Stimulated activated CD4-positive, alpha-beta T cell treated with anti-CD3 and anti-CD28 coated beads, Interleukin-1b, Interleukin-23, amount 100 ng/mL, for 4 hours (primary cell): ENCODE measurements around the gene SEMA3B.
"Not testable (repeated sequence)": the region's sequence is repeated elsewhere in the genome, so short reads cannot be mapped to it uniquely, and the experiment has no call there.

Experiments used
- DNase-seq, 2 donors: peaks; one replicate each; pipeline ENCODE4 v3.0.0-alpha.2; 2020; ENCODE audit warnings: low read depth in 2 of 2

SEMA3B gene

DNA sequence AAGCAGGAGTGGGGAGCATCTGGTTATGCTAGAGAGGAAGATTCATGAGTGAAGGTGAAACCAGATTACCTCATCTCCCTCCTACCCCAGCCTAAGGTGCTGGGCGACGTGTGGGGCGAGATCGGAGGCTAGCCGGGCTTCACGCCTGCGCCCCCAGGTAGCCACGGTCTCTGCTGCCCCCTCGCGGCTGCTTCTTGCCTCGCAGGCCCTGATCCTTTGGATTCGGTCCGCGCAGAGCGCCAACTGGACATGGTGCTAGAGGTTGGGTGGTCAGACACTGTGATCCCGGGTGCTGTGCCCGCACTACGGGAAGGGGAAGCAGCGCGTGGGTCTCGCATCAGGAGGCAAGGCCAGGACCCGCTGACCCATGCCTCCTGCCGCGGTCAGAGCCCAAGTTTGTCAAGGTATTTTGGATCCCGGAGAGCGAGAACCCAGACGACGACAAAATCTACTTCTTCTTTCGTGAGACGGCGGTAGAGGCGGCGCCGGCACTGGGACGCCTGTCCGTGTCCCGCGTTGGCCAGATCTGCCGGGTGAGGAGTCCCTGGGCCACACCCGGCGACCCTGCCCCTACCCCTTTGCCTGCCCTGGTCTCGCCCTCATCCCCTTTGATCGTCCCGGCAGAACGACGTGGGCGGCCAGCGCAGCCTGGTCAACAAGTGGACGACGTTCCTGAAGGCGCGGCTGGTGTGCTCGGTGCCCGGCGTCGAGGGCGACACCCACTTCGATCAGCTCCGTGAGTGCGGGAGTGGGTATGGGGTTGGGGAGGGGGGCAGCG, 4.2 kb downstream of the SEMA3B start:
- peak; percentile 89 to 90 for DNase-seq

DNA sequence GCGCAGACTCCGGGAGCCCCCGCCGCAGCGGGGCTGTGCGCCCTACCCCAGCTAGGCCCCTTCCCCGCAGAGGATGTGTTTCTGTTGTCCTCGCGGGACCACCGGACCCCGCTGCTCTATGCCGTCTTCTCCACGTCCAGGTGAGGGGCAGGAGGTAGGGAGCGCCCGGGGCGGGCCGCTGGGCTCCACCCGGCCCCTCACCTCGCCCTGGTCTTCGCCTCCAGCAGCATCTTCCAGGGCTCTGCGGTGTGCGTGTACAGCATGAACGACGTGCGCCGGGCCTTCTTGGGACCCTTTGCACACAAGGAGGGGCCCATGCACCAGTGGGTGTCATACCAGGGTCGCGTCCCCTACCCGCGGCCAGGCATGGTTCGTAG, 4.7 kb downstream of the SEMA3B start:
- DNase-seq, result no peak

DNA sequence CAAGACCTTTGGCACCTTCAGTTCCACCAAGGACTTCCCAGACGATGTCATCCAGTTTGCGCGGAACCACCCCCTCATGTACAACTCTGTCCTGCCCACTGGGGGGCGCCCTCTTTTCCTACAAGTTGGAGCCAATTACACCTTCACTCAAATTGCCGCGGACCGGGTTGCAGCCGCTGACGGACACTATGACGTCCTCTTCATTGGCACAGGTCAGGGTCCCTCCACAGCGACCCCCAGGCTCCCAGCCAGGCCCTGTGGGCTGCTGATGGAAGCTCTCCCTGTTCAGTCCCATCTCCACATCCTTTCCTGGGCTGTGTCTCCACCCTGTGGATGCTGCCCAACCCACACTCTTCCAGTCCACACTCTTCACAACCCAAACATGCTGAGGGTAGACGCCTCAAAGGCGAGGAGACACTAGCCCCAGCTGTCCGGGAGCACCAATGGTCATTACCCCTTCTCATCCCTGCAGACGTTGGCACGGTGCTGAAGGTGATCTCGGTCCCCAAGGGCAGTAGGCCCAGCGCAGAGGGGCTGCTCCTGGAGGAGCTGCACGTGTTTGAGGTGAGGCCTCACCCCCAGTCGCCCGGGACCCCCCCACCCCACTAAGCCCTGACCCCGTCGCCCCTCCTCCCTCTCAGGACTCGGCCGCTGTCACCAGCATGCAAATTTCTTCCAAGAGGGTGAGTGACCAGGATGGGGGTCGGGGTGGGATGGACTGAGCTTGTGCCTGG, 5.6 kb downstream of the SEMA3B start:
- DNase-seq, result peak; percentile 43 to 68

DNA sequence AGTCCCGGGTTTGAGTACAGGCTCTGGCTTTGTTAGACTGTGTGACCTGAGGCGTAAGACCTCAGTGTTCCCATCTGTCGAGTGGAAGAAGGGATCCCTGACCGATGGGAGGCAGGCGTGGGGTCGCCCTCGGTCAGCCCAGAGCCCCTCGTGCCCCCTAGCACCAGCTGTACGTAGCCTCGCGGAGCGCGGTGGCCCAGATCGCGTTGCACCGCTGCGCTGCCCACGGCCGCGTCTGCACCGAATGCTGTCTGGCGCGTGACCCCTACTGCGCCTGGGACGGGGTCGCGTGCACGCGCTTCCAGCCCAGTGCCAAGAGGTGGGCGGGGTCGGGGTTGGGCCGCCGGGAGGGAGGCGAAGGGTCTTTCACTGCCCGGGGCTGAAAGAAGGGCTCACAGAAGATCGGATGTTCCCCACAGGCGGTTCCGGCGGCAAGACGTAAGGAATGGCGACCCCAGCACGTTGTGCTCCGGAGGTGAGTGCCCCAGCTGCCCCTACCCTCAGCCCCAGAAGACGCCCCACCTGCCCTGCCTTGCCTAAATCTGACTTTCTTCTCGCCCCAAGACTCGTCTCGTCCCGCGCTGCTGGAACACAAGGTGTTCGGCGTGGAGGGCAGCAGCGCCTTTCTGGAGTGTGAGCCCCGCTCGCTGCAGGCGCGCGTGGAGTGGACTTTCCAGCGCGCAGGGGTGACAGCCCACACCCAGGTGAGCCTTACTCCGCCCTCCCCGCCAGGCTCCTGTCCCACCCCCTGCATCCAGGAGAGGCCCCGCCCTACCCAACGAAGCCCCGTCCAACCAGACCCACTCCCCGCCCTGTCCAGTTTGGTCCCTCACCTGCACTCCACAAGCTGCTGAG, 6.4 kb downstream of the SEMA3B start:
- DNase-seq, result no peak

DNA sequence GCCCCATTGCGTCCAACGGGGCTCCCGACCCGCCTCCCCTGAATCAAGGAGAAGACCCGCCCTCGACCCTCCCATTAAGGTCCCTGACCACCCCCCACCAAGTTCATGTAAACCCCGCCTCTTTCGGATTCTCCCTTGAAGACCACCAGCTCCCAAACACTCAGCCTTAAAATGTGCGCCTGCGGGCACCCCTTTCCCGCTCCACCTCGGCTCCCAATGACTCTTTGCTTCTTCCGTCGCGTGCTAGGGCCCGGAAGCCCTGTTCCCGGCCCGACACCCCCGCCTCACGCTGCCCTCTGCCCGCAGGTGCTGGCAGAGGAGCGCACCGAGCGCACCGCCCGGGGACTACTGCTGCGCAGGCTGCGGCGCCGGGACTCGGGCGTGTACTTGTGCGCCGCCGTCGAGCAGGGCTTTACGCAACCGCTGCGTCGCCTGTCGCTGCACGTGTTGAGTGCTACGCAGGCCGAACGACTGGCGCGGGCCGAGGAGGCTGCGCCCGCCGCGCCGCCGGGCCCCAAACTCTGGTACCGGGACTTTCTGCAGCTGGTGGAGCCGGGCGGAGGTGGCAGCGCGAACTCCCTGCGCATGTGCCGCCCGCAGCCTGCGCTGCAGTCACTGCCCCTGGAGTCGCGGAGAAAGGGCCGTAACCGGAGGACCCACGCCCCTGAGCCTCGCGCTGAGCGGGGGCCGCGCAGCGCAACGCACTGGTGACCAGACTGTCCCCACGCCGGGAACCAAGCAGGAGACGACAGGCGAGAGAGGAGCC, 7.2 kb downstream of the SEMA3B start:
- DNase-seq, result no peak

DNA sequence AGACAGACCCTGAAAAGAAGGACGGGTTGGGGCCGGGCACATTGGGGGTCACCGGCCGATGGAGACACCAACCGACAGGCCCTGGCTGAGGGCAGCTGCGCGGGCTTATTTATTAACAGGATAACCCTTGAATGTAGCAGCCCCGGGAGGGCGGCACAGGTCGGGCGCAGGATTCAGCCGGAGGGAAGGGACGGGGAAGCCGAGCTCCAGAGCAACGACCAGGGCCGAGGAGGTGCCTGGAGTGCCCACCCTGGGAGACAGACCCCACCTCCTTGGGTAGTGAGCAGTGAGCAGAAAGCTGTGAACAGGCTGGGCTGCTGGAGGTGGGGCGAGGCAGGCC, 7.8 kb downstream of the SEMA3B start:
- DNase-seq, result no peak

DNA sequence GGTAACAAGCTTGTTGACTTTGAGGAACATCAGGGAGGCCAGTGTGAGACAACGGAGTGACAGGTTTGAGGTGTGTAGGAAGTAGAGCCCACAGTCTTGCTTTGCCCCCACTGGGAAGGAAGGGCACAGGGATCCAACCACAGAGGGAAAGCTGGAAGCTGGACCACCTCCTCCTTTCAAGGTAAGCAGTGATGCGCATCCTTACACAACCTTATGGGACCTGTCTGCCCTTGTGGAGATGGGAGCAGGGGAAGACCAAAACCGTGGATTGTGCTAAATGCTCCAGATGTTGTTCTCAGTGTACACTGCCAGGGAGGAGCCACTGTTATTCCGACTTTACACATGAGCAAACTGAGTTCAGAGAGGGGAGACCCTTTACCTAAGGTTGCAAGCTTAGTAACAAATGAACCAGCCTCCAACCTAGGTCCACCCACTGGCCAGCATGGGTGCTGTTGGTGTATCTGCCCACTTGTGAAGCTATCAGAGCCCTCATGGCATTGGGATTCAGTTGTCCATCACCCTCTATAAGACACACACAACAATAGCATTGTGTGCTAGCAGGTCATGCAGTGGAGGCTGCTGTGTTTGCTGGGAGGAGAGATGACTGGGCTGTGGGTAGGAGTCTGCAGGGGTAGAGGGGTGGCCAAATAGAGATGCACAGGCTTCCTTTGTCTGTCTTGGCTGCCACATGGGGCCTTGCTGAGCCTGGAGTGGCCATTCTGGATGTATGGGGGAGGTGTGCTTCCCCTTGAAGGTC, 9.4 kb downstream of the SEMA3B start:
- no peak for DNase-seq

DNA sequence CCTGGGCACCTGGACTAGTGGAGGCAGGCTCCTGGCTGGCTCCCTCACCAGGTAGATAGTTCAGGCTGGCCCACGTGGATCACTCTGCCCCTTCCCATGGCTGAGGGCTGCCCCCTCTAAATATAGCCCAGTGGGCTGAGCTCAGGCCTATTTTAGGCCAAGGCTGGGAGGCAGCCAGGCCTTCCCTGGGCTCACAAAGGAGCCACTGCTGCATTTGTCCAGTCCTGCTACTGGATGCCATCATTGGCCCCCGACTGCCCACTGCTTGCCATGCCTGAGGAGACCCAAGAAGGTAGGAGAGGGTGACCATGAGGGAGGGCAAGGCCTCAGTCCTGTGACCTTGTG, 9.9 kb downstream of the SEMA3B start, which contains the start of gene LSMEM2:
Gene LSMEM2 (plus strand): TSS at position 208 of the 345 bp plus-strand sequence. CDS start 27 bp downstream, at position 235.
- DNase-seq, result no peak

DNA sequence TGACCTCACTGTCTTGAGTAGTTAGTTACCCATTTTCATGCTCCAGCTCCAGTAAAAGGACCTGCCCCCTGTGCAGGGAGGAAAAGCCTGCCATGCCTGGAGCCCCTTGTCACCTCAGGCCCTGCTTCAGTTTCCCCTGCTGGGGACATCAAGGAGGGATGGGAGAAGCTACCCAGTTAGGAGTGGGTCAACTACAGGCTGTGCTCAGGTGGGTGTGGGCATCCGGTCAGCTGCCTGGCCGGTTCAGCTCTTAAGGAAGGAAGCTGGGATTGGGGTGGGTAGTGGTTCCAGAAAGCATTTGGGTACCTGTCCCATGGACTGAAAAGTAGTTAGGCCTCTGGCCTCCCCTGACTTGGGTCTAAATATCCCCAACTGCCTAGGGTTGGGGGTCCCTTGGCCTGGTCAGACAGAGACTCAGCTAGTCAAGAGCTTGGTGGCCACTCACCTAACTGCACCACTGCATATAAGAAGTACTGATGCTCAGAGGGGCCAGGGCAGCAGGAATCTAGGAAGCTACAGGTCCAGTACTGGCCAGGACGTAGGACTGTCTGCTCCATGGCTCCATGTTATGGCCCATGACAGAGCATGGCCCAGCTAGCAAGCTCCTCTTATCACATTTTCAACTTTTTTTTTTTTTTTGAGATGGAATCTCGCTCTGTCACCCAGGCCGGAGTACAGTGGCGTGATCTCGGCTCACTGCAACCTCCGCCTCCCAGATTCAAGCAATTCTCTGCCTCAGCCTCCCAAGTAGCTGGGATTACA, 10.5 kb downstream of the SEMA3B start:
- no peak for DNase-seq

DNA sequence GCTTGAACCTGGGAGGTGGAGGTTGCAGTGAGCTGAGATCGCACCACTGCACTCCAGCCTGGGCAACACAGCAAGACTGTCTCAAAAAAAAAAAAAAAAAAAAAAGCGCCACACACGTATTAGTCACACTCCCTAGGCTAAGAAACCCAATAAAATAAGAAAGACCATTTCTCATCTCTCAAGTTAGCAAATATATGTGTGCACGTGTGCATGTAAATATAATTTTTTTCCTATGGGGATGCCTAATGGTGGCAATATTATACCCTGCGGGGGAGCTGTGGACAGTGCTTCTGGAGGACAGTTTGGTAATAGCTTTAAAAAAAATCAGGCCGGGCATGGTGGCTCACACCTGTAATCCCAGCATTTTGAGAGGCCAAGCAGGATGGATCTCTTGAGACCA, 15.2 kb downstream of the SEMA3B start:
- not testable (repeated sequence) for DNase-seq

DNA sequence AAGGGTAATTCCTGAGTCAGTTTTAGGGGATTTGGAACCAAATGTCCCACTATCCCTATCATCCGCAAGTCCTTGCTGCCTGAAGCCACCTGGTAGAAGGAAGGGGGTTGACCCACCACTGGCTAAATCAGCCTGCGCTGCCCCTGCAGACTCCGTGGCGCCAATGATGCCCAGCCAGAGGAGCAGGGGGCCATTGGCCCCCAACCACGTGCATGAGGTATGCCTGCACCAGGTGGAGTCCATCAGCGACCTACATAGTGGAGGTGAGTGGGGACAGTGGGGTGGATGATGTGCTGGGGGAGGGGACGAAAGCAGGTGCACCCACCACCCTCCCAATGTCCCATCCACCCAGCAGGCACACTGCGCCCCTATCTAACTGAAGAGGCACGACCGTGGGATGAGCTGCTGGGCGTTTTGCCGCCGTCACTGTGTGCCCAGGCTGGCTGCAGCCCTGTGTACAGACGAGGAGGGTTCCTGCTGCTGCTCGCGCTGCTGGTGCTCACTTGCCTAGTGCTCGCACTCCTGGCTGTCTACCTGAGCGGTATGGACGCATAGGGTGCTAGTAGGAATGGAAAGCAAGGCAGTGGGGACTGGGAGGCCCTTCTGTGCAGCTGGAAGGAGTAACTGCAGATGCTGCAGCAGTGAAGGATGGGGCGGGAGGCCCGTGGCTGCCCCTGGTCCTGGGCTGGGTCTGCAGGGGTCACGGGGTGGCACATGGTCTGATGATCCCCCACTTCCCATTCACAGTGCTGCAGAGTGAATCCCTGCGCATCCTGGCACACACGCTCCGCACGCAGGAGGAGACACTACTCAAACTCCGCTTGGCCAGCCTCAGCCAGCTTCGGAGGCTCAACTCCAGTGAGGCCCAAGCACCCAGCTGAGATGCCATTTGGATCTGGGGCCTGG, 17.6 kb downstream of the SEMA3B start:
- no peak for DNase-seq

DNA sequence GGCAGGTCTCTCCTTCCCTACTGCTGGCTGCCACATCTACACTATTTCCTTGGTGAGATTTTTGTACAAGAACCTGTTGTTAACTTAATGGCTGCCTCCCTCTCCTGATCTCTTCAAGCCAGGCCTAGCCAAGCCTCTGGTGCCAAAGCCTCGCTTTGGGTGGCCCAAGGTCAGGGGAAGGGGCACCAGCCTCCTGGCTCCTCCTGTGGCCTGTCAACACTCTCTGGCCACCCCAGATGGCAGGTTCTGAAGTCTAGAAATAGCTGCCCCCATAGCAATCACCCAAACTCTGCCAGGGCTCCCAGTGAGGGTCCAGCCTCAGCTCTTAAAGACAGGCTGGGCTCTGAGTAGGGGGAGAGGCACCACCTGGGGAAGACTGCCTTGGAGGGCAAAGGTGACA, 18.3 kb downstream of the SEMA3B start:
- DNase-seq, result no peak

DNA sequence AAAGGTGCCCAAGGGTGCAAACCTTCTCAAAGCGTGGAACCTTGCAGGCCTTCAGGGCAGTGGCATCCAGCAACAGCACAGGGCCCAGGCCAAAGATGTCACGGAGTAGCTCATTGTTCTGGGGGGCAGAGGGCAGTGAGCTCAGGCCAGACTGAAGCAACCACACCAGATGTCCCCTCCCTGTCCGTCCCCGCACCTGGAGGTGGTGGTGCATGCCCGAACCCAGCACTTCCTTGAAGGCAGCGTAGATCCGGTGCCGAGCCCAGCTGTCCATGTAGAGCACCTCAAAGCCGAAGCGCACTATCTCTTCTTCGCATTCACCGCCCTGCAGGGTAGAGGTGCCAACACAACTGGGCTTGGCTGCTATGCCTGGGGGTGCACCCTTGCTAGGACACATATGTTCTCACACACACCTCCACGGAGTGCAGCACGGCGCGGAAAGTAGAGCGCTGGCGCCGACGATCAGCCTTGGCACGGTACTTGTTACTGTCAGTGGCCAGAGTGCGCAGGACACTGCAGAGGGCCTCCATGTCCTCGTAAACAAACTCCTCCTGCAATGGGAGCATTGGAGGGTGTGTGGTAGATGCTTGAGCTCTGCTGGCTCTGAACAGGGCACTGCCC, 19.6 kb downstream of the SEMA3B start:
- no peak for DNase-seq

DNA sequence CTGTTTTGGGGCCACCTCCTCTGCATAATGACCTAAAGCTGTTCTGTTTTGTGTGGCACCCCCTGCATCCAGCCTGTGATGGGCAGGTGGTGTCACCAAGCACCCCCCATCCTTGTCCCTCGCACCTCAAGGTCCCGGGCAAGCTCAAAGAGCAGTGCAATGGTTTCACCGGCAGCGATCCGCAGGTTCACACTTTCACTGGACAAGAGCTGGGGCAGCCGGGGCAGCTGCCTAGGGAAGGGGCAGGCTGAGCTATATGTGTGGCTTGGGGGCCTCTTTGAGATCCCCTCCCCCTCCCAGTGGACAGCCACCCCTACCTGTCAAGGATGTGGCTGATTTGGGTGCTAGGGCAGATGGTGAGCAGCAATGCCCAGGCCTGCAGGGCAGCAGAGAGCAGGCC, 20.2 kb downstream of the SEMA3B start:
- no peak for DNase-seq

DNA sequence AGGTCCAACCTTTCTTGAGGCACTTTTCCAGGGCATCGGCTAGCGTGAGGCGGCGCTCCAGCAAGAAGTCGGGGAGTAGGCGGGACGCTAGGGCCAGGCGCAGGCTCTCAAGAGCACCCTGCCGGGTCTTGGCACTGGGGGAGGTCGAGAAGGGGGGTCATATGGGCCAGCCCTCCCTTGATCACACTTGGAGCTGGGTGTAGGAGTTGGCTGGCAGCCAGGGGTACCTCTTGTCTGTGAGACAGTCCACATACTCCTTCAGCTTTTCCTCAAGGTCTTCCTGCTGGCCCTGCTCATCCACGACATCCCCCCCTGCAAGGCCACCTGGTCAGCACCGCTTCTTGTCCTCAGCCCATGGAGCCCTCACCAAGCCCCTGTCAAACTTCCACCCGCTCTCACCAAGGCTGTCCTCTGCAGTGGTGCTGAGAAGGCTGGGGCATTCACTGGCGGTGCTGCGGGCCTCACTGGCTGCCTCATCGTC, 21.3 kb downstream of the SEMA3B start:
- DNase-seq, result no peak

DNA sequence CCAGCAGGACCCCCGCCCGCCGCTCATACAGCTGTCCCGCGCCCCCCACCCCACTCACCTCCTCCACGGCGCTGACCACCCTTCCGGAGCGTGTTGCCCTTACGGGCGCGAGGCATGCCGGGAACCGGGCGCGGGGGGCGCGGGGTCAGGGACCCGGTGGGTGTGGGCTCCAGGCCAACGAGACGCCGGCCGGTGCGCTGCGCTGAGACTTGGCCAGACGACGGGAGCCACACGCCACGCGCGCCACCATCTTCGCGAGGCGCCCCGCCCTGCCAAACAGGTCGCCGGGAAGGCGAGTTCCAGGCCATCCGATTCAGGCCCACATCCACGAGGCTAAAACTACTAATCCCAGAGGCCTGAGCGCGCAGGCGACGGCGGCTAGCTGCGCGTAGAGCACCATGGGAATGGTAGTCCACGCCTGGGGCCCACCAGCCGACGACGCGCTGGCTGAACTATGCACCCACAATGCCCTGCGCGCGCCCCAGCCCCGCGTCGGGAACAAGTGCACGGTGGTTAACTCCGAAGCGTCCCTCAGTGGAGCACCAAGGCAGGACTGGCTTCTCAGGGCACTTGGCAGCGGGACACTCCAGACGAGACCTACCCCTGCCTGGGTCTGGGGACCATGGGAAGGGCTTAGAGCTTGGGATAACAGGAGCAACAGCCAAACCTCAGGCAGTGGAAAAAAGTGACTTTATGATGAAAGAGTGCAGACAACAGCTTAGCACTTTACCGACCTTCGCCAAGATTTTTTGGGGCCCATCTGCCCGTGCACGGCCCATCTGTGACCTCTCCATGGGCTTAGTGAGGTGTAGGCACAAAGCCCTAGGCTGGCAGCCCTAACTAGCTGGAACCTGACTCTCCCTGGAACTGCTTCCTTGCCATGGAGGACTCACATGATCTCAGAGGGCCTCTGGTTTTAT, 23.5 kb downstream of the SEMA3B start, which contains the start of gene IFRD2:
Gene IFRD2 (minus strand): TSS at position 271 of the 920 bp plus-strand sequence. CDS start 155 bp downstream, at position 116.
- peak; percentile 88 to 92 for DNase-seq

DNA sequence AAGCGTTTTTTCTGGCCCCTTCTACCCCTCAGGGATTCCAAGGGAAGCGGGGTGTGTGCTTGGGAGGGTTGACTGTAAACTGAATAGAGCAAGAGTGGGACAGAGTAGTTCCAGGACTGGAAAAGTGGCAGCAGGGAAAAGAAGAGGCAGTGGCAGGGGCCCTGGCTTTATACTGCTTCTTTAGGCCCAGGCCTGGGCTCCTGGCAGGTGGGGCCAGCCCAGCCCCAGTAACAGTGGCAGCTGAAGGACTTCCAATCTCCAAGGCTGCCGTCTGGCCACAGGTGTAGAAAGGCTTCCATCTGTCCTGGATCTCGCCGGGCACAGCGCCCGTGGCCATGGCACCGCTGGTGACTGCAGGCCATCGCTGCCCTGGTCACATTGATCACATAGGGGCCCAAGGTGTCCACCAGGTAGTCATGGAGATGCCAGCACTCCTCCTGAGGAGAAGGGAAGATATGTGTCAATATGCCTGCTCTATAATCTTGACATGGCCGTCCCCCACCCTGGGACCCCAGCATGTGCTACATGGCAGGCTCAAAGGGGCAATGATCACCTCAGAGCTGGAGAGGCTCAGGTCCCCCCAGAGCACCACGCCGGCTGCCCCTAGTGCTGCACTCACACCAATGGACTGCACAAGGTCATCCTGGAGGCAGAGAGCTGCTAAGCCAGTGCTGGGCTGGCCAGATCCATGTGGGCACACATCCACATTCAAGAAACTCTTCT, 24.3 kb downstream of the SEMA3B start:
- DNase-seq, result no peak
